Esophagus (tissue), 2 donors: ENCODE data around the gene ELAVL3. TPM values are rescaled to one million over a fixed set of nuclear protein-coding genes. Genes with fewer than 3 reads are reported as not detected.

Source experiments
- H3K27ac ChIP-seq, 2 donors: one replicate each; pipeline ENCODE4 v1.5.1; 2013; ENCODE audit warnings: low read depth in 2 of 2, mild to moderate bottlenecking in 2 of 2, inconsistent platforms in 1 of 2, low read length in 1 of 2, moderate library complexity in 1 of 2
- H3K27me3 ChIP-seq, 2 donors: one replicate each; pipeline ENCODE4 v1.6.1; 2013; ENCODE audit warnings: low read length in 2 of 2, control low read depth in 1 of 2, mild to moderate bottlenecking in 1 of 2; ENCODE audit not compliant: insufficient read depth in 2 of 2, control insufficient read depth in 1 of 2
- H3K36me3 ChIP-seq, 2 donors: one replicate each; pipeline ENCODE4 v1.6.1; 2013; ENCODE audit warnings: low read length in 1 of 2; ENCODE audit not compliant: control insufficient read depth in 2 of 2, insufficient read depth in 2 of 2
- H3K4me1 ChIP-seq, 2 donors: one replicate each; pipeline ENCODE4 v1.6.1; 2013; ENCODE audit warnings: low read length in 1 of 2; ENCODE audit not compliant: control insufficient read depth in 2 of 2, insufficient read depth in 2 of 2
- H3K4me3 ChIP-seq, 2 donors: one replicate each; pipeline ENCODE4 v1.5.1; 2013; ENCODE audit warnings: low read length in 2 of 2, mild to moderate bottlenecking in 2 of 2, low read depth in 1 of 2, moderate library complexity in 1 of 2
- H3K9me3 ChIP-seq, 2 donors: one replicate each; pipeline ENCODE4 v1.6.1; 2013; ENCODE audit warnings: mild to moderate bottlenecking in 2 of 2, low read depth in 1 of 2, low read length in 1 of 2, moderate library complexity in 1 of 2; ENCODE audit not compliant: control insufficient read depth in 2 of 2, insufficient read depth in 1 of 2
- WGBS, 2 donors: extraction: QIAGEN DNeasy Blood & Tissue Kit; methylation state at CpG; one replicate each; pipeline ENCODE4 v1.1.7; 2013; 5-methylcytosine and 5-hydroxymethylcytosine counted together
- polyA plus RNA-seq, 2 donors: library from polyadenylated mRNA; stranded (reverse); fragments of 200-250 nt; gene quantifications; one replicate each; pipeline ENCODE4 v1.2.3, GENCODE V29; 2013
- donor health status: healthy with polysubstance abuse.
- donor health status: Bipolar disorder and iron deficiency.

The ELAVL3 gene
- polyA plus RNA-seq: not detected

DNA sequence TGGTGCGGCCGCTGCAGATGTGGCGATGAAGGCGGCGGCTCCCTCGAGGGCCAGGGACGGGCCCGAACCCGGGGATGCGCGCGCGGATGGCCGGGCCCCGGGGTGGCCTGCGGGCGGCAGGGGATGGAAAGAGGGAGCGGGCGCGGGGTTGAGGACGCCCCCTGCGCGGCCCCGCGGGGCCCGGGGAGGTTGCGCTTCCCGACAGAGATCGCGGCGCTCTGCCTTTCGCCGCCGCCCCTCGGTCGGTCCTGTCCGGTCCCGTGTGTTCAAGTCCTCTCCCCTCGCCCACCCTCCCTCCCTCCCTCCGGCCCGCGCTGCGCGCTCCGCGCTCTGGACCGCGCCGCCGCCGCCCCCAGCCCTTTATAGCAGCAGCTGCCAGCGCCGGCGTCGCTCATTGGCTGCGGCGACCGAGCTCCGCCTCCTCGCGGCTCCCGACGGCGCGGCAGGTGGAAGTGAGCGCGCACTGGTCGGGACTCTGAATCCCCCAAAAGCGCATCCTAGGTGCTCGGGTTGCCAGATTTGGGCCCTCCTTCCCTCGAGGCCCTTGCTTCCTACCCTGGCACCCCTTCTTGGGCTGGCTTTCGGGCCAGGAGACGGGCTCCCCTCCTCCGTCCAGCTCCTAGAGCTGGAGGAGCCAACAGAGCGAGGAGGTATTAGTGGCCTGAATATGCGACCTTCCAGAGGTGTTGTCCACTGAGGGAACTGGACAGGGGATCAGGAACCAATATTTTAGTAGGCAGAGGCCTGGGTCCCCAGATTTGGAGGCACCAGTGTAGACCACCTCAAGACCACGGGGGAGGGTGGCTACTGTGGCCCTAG, at the start of gene ELAVL3:
TSS of gene ELAVL3 (minus strand) at position 332 of the 819 bp plus-strand sequence. CDS start 438 bp downstream, outside the sequence.
- no peak within 1 kb of the TSS for H3K27ac ChIP-seq
- H3K9me3 ChIP-seq: peaks cover 0 to 3% of the 10 kb centered on the region in 2 donors
- H3K4me1 ChIP-seq: peaks cover 7 to 8% of the 10 kb centered on the region in 2 donors
- 14 to 16% methylated on average over 28 to 77 of the region's 77 CpGs for WGBS, 2 donors
- no peak within 1 kb of the TSS for H3K4me3 ChIP-seq
- peaks cover 0 to 10% of the 10 kb centered on the region in 2 donors for H3K27me3 ChIP-seq
- H3K36me3 ChIP-seq: peaks cover 0 to 6% of the 10 kb centered on the region in 2 donors

GRCh38 chr19:11530432-11530831, 49.6 kb upstream of the ELAVL3 start:
- Histone ChIP-seq H3K9me3 (no peaks in the 10 kb centered on the region), H3K27me3 (no peaks in the 10 kb centered on the region)

GRCh38 chr19:11528551-11529341, 47.9 kb upstream of the ELAVL3 start, which contains the start of gene ECSIT:
Gene ECSIT (minus strand): TSS chr19:11529134. CDS start chr19:11519170, 9,964 bp downstream.
- H3K4me1 ChIP-seq: peaks cover 0 to 4% of the 10 kb centered on the region in 2 donors
- peak within 1 kb of the TSS; percentile 64 to 90 for H3K4me3 ChIP-seq
- H3K36me3 ChIP-seq: no peaks in the 10 kb centered on the region
- no peaks in the 10 kb centered on the region for H3K9me3 ChIP-seq
- peak within 1 kb of the TSS; percentile 91 for H3K27ac ChIP-seq
- 0% methylated on average over 47 of the region's 47 CpGs for WGBS, 2 donors
- H3K27me3 ChIP-seq: no peaks in the 10 kb centered on the region

More at GRCh38 chr19:11530432-11530831, 49.6 kb upstream of the ELAVL3 start:
- no peak overlapping the region for H3K4me3 ChIP-seq
- H3K36me3 ChIP-seq: no peaks in the 10 kb centered on the region
- peaks cover 0 to 4% of the 10 kb centered on the region in 2 donors for H3K4me1 ChIP-seq
- WGBS, 2 donors: 23 to 35% methylated on average over 9 of the region's 9 CpGs
- H3K27ac ChIP-seq: no peak overlapping the region

- H3K36me3 ChIP-seq: peaks cover 0 to 13% of the 10 kb centered on the region in 2 donors
- 65 to 68% methylated on average over 9 of the region's 9 CpGs for WGBS, 2 donors
- H3K4me1 ChIP-seq: no peaks in the 10 kb centered on the region
- no peaks in the 10 kb centered on the region for H3K27me3 ChIP-seq
- no peak overlapping the region for H3K4me3 ChIP-seq
- no peaks in the 10 kb centered on the region for H3K9me3 ChIP-seq
- H3K27ac ChIP-seq: no peak overlapping the region
Measured at GRCh38 chr19:11519138-11519537, 38.3 kb upstream of the ELAVL3 start.

DNA sequence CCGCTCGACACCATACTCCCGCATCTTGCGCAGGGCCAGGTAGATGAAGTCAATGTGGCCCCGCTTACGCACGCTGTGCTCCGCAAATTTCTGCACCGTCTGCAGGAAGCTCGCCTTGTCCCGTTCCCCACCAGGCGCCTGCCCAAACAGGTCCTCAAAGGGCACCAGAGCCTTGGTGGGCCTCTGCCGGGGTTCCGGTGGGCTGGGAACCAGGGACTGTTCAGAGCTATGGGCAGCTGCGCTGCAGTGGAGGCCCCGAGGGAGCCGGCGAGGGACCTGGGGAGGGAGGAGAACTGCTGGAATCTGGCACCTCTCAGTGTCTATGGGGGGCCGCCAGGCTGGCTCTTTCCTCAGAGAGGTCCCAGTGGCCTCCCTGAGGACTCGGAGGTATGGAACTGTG, 33.1 kb upstream of the ELAVL3 start:
- Histone ChIP-seq H3K4me1 (no peaks in the 10 kb centered on the region), H3K4me3 (no peak overlapping the region), H3K27ac (no peak overlapping the region), H3K9me3 (no peaks in the 10 kb centered on the region), H3K36me3 (peaks cover 2 to 21% of the 10 kb centered on the region in 2 donors), H3K27me3 (no peaks in the 10 kb centered on the region)
- WGBS, 2 donors: 95 to 96% methylated on average over 20 of the region's 20 CpGs

GRCh38 chr19:11510444-11510843, 29.6 kb upstream of the ELAVL3 start:
- Histone ChIP-seq H3K9me3 (no peaks in the 10 kb centered on the region), H3K36me3 (peaks cover 2 to 19% of the 10 kb centered on the region in 2 donors), H3K27me3 (no peaks in the 10 kb centered on the region), H3K27ac (no peak overlapping the region), H3K4me3 (no peak overlapping the region), H3K4me1 (peaks cover 0 to 3% of the 10 kb centered on the region in 2 donors)
- WGBS, 2 donors: 92% methylated on average over 8 of the region's 8 CpGs

GRCh38 chr19:11507370-11508078, 26.7 kb upstream of the ELAVL3 start:
- no peak overlapping the region for H3K27ac ChIP-seq
- WGBS, 2 donors: 87 to 88% methylated on average over 18 of the region's 18 CpGs

GRCh38 chr19:11506967-11507366, 26.1 kb upstream of the ELAVL3 start:
- WGBS, 2 donors: 86 to 89% methylated on average over 6 of the region's 6 CpGs
- no peak overlapping the region for H3K4me3 ChIP-seq
- peaks cover 0 to 4% of the 10 kb centered on the region in 2 donors for H3K36me3 ChIP-seq
- no peaks in the 10 kb centered on the region for H3K9me3 ChIP-seq
- H3K4me1 ChIP-seq: peaks cover 0 to 3% of the 10 kb centered on the region in 2 donors
- H3K27ac ChIP-seq: no peak overlapping the region
- no peaks in the 10 kb centered on the region for H3K27me3 ChIP-seq

More at GRCh38 chr19:11507370-11508078, 26.7 kb upstream of the ELAVL3 start:
- Histone ChIP-seq H3K36me3 (peaks cover 0 to 4% of the 10 kb centered on the region in 2 donors), H3K9me3 (no peaks in the 10 kb centered on the region), H3K4me3 (no peak overlapping the region), H3K27me3 (no peaks in the 10 kb centered on the region), H3K4me1 (peaks cover 0 to 3% of the 10 kb centered on the region in 2 donors)

DNA sequence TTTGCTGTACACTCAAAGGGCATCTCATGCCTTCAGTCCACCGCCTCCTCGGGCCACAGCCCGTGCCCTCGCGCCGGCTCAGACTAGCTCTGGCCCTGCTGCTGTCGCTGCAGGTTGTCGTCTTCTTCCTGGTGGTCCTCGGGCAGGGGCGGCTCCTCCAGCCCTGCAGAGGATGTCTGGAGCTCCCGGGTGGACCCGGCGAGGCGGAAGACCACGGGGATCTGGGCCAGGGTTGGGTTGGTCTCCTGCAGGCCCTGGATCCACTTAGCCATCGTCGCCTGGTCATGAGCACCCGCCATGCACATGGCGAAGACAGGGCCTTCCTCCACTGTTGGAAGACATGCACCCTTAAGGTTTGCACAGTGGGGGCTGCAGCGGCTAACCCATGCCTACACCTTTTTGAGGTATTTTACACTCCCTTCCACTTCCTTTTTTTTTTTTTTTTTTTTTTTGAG, 25.3 kb upstream of the ELAVL3 start:
- peaks cover 0 to 2% of the 10 kb centered on the region in 2 donors for H3K36me3 ChIP-seq
- 19 to 21% methylated on average over 20 of the region's 20 CpGs for WGBS, 2 donors
- H3K9me3 ChIP-seq: no peaks in the 10 kb centered on the region
- peaks cover 0 to 3% of the 10 kb centered on the region in 2 donors for H3K4me1 ChIP-seq
- H3K27me3 ChIP-seq: no peaks in the 10 kb centered on the region
- peak overlapping the region; percentile 72 to 90 for H3K4me3 ChIP-seq
- H3K27ac ChIP-seq: peak overlapping the region; percentile 67 to 97
